ENCODE measurements around the gene OR51A2.
"Not testable (repeated sequence)": the region's sequence is repeated elsewhere in the genome, so short reads cannot be mapped to it uniquely, and the experiment has no call there.

OR51A2 gene

GRCh38 chr11:4955613-4956012, at the start of gene OR51A2:
Gene OR51A2 (minus strand): TSS chr11:4955713. CDS start chr11:4955713, 0 bp downstream.
- not testable (repeated sequence) for H3K4me3 ChIP-seq, H3K27ac ChIP-seq

- no peak overlapping the region for H3K27ac ChIP-seq
- H3K4me3 ChIP-seq = no peak overlapping the region
Observed at GRCh38 chr11:5004424-5005274, 49.1 kb upstream of the OR51A2 start.

- Histone ChIP-seq H3K27ac (no peak within 1 kb of the TSS), H3K4me3 (no peak within 1 kb of the TSS)
Observed at GRCh38 chr11:4994551-4994950, 39.0 kb upstream of the OR51A2 start, which contains the start of gene OR51L1. Gene OR51L1 (plus strand): TSS chr11:4994851. CDS start chr11:4998983, 4,132 bp downstream.

GRCh38 chr11:4991060-4991459, 35.5 kb upstream of the OR51A2 start:
- Histone ChIP-seq H3K4me3 (no peak overlapping the region), H3K27ac (no peak overlapping the region)

GRCh38 chr11:4983841-4984240, 28.3 kb upstream of the OR51A2 start:
- no peak overlapping the region for H3K27ac ChIP-seq
- no peak overlapping the region for H3K4me3 ChIP-seq

GRCh38 chr11:4982678-4983077, 27.2 kb upstream of the OR51A2 start:
- no peak overlapping the region for H3K4me3 ChIP-seq
- no peak overlapping the region for H3K27ac ChIP-seq

- Histone ChIP-seq H3K4me3 (no peak overlapping the region), H3K27ac (no peak overlapping the region)
Observed at GRCh38 chr11:4979036-4979435, 23.5 kb upstream of the OR51A2 start.

- Histone ChIP-seq H3K4me3 (no peak overlapping the region), H3K27ac (no peak overlapping the region)
Observed at GRCh38 chr11:4975436-4975835, 19.9 kb upstream of the OR51A2 start.

- H3K27ac ChIP-seq = no peak overlapping the region
- H3K4me3 ChIP-seq = no peak overlapping the region
Observed at GRCh38 chr11:4962816-4963215, 7.3 kb upstream of the OR51A2 start.

GRCh38 chr11:4960877-4961276, 5.4 kb upstream of the OR51A2 start:
- no peak overlapping the region for H3K27ac ChIP-seq
- H3K4me3 ChIP-seq = no peak overlapping the region

- Histone ChIP-seq H3K27ac (no peak overlapping the region), H3K4me3 (no peak overlapping the region)
Observed at GRCh38 chr11:4957396-4957795, 1.9 kb upstream of the OR51A2 start.

- no peak within 1 kb of the TSS for H3K27ac ChIP-seq
- H3K4me3 ChIP-seq = no peak within 1 kb of the TSS
Observed at GRCh38 chr11:4947505-4947904, 8.0 kb downstream of the OR51A2 start, which contains the start of gene OR51A4. Gene OR51A4 (minus strand): TSS chr11:4947605. CDS start chr11:4947100, 505 bp downstream.

- Histone ChIP-seq H3K4me3 (no peak overlapping the region), H3K27ac (no peak overlapping the region)
Observed at GRCh38 chr11:4936745-4937144, 18.8 kb downstream of the OR51A2 start.

- Histone ChIP-seq H3K4me3 (no peak overlapping the region), H3K27ac (no peak overlapping the region)
Observed at GRCh38 chr11:4932751-4933150, 22.8 kb downstream of the OR51A2 start.

GRCh38 chr11:4926608-4927007, 28.9 kb downstream of the OR51A2 start:
- H3K4me3 ChIP-seq = no peak overlapping the region
- H3K27ac ChIP-seq = no peak overlapping the region

GRCh38 chr11:4924239-4924638, 31.3 kb downstream of the OR51A2 start, which contains the start of gene OR51G1:
Gene OR51G1 (minus strand): TSS chr11:4924339. CDS start chr11:4924339, 0 bp downstream.
- no peak within 1 kb of the TSS for H3K4me3 ChIP-seq
- no peak within 1 kb of the TSS for H3K27ac ChIP-seq

- Histone ChIP-seq H3K4me3 (no peak overlapping the region), H3K27ac (no peak overlapping the region)
Observed at GRCh38 chr11:4922304-4922703, 33.2 kb downstream of the OR51A2 start.

GRCh38 chr11:4921796-4922195, 33.7 kb downstream of the OR51A2 start:
- Histone ChIP-seq H3K27ac (no peak overlapping the region), H3K4me3 (no peak overlapping the region)

- H3K4me3 ChIP-seq = no peak within 1 kb of the TSS
- H3K27ac ChIP-seq = no peak within 1 kb of the TSS
Observed at GRCh38 chr11:4919250-4919649, 36.3 kb downstream of the OR51A2 start, which contains the start of gene OR51G2. Gene OR51G2 (minus strand): TSS chr11:4919350. CDS start chr11:4915663, 3,687 bp downstream.

- Histone ChIP-seq H3K4me3 (no peak overlapping the region), H3K27ac (no peak overlapping the region)
Observed at GRCh38 chr11:4916581-4916980, 38.9 kb downstream of the OR51A2 start.
